ENCODE results near the gene IL9.

GRCh38 chr5:135861641-135862040 is 34.0 kb downstream of the IL9 start:
- TF ChIP-seq CTCF (IDR thresholded peaks at IDR 0.05; ENCODE audit: low read length) (no peak), EZH2 (IDR thresholded peaks at IDR 0.05; ENCODE audit: borderline replicate concordance, low read length) (no peak)

All from OCI-LY1 (cell line).